Testis (tissue), 3 donors: ENCODE data around the gene FASLG. TPM values are rescaled to one million over a fixed set of nuclear protein-coding genes. Genes with fewer than 3 reads are reported as not detected.

ENCODE experiments used
- DNase-seq: peaks from one replicate; pipeline ENCODE4 v3.0.0-alpha.2; 2019
- H3K27ac ChIP-seq, 2 donors: fragments of 200-600 bp; sonication (generic); one replicate each; pipeline ENCODE4 v1.5.1; 2019
- H3K27me3 ChIP-seq: fragments of 200-600 bp; sonication (generic); one replicate; pipeline ENCODE4 v1.5.1; 2019
- H3K36me3 ChIP-seq: fragments of 200-600 bp; sonication (generic); one replicate; pipeline ENCODE4 v1.5.1; 2017; ENCODE audit warnings: low read depth; ENCODE audit errors: missing control alignments
- H3K4me1 ChIP-seq: fragments of 200-600 bp; sonication (generic); one replicate; pipeline ENCODE4 v1.5.1; 2019
- H3K4me3 ChIP-seq, 2 donors: fragments of 200-600 bp; sonication (generic); one replicate each; pipeline ENCODE4 v1.5.1; 2017 to 2019
- H3K9me3 ChIP-seq: fragments of 200-600 bp; sonication (generic); one replicate; pipeline ENCODE4 v1.5.1; 2017
- POLR2A ChIP-seq: fragments of 450-650 bp; IDR thresholded peaks from one replicate; pipeline ENCODE4 v1.6.1; 2017; ENCODE audit warnings: antibody characterized with exemption, mild to moderate bottlenecking, moderate library complexity
- WGBS, 2 donors: methylation state at CpG; one replicate each; pipeline ENCODE4 v1.1.5; 2018; 5-methylcytosine and 5-hydroxymethylcytosine counted together
- intact Hi-C: fragments of 100-400 bp; cut with DNase I; formaldehyde crosslinking; loops from one replicate; pipeline ENCODE4 v1.15.1; 2023; ENCODE audit warnings: low total_unique reads
- polyA plus RNA-seq: library from polyadenylated mRNA; stranded (reverse); fragments of 350-450 nt; fragmentation: Illumina TruSeq; extraction: RNeasy Lipid Tissue Mini Kit (QIAGEN cat#74804); gene quantifications from one replicate; pipeline ENCODE4 v1.2.3, GENCODE V29; 2014; ENCODE audit warnings: low read depth, low replicate concordance; ENCODE audit not compliant: insufficient read depth
- total RNA-seq, 2 donors: library from RNA; depleted of rRNA; stranded (reverse); fragments of >200 nt; gene quantifications; one replicate each; pipeline ENCODE4 v1.2.3, GENCODE V29; 2016
- TF ChIP-seq, protein P1 (sequence below), 3 experiments: fragments of 450-650 bp in 2 of 3; fragments of 200-600 bp in 1 of 3; sonication (generic) in 1 of 3; IDR thresholded peaks; one replicate each; pipeline ENCODE4 v1.5.1; 2016 to 2019; ENCODE audit warnings: antibody characterized with exemption in 3 of 3, mild to moderate bottlenecking in 2 of 3, moderate library complexity in 1 of 3

Gene FASLG
- total and polyA plus RNA-seq, 3 donors from 2014 or later: not detected

DNA sequence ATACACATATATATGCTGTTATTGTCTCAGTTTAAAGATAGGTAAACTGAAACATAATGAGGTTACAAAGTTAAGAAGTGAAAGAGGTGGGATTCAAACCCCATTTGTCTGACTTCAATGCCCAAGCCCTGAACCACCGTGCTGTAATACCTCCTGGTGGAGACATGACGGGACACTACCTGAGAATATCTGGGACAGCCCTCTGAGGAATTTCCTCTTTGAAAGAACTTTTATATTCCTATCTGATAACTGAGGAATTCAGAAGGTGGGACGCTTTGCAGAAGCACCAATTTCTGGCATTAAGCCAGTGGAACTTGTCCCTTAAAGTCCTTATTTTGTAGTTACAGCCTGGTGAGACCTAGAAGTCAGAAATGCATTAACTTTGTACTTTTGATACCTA, 32.1 kb upstream of the FASLG start:
- H3K27ac ChIP-seq: no peak overlapping the region
- WGBS, 2 donors: 35 to 60% methylated on average over 3 of the region's 3 CpGs
- no peaks in the 10 kb centered on the region for H3K4me1 ChIP-seq
- DNase-seq: no peak
- no peaks in the 10 kb centered on the region for H3K27me3 ChIP-seq
- intact Hi-C loops: no loop called here
- no peaks in the 10 kb centered on the region for H3K36me3 ChIP-seq
- TF ChIP-seq, protein P1, sequence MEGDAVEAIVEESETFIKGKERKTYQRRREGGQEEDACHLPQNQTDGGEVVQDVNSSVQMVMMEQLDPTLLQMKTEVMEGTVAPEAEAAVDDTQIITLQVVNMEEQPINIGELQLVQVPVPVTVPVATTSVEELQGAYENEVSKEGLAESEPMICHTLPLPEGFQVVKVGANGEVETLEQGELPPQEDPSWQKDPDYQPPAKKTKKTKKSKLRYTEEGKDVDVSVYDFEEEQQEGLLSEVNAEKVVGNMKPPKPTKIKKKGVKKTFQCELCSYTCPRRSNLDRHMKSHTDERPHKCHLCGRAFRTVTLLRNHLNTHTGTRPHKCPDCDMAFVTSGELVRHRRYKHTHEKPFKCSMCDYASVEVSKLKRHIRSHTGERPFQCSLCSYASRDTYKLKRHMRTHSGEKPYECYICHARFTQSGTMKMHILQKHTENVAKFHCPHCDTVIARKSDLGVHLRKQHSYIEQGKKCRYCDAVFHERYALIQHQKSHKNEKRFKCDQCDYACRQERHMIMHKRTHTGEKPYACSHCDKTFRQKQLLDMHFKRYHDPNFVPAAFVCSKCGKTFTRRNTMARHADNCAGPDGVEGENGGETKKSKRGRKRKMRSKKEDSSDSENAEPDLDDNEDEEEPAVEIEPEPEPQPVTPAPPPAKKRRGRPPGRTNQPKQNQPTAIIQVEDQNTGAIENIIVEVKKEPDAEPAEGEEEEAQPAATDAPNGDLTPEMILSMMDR (IDR thresholded peaks at IDR 0.05): no peak
- no peak for TF ChIP-seq POLR2A
- H3K9me3 ChIP-seq: no peaks in the 10 kb centered on the region
- no peak overlapping the region for H3K4me3 ChIP-seq

DNA sequence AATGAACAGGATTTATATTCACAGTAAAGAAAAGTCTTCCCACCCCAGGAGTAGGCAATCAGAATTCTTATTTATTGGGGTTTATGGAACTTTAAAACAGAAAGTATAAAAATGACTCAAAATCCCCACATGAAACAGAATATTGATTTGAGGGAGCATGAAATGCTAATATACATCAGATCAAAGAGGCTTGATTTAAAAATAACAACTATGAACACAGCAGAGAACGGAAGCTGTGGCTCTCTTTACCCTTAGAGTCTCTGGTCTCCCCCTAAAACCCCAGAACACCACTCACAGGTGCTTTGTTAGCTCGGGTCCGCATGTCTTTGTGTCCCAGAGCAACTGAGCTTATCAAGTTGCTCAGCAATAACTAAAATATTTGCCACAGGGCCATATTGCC, 31.2 kb upstream of the FASLG start:
- no peaks in the 10 kb centered on the region for H3K36me3 ChIP-seq
- no peak for DNase-seq
- no peaks in the 10 kb centered on the region for H3K4me1 ChIP-seq
- H3K27ac ChIP-seq: no peak overlapping the region
- intact Hi-C loops: no loop called here
- H3K9me3 ChIP-seq: no peaks in the 10 kb centered on the region
- 95 to 96% methylated on average over 3 of the region's 3 CpGs for WGBS, 2 donors
- TF ChIP-seq, protein P1 (IDR thresholded peaks at IDR 0.05): no peak
- TF ChIP-seq POLR2A: no peak
- no peaks in the 10 kb centered on the region for H3K27me3 ChIP-seq
- H3K4me3 ChIP-seq: no peak overlapping the region

DNA sequence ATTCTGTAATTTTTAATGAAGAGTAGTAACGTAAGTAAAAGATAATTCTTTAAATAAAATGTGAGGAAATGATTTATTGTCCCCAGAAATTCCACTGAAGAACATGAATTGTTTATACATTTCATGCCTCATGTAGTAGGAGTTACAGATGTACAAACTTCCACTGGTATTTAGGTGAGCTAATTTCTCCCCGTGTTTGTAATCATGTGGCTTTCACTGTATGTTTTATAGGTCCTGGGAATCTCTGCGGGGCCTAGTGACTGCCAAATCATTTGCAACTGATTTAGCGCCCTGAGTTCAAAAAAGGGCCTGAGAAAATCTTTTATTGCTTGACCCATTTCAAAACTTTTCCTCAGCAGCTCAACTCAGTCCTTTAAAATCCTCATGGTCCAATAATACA, 30.5 kb upstream of the FASLG start:
- no peak overlapping the region for H3K27ac ChIP-seq
- TF ChIP-seq, protein P1 (IDR thresholded peaks at IDR 0.05): no peak
- TF ChIP-seq POLR2A: no peak
- H3K4me3 ChIP-seq: no peak overlapping the region
- WGBS, 2 donors: 63 to 73% methylated on average over 4 of the region's 4 CpGs
- H3K36me3 ChIP-seq: no peaks in the 10 kb centered on the region
- DNase-seq: no peak
- no peaks in the 10 kb centered on the region for H3K4me1 ChIP-seq
- H3K27me3 ChIP-seq: no peaks in the 10 kb centered on the region
- no peaks in the 10 kb centered on the region for H3K9me3 ChIP-seq
- intact Hi-C loops: no loop called here

DNA sequence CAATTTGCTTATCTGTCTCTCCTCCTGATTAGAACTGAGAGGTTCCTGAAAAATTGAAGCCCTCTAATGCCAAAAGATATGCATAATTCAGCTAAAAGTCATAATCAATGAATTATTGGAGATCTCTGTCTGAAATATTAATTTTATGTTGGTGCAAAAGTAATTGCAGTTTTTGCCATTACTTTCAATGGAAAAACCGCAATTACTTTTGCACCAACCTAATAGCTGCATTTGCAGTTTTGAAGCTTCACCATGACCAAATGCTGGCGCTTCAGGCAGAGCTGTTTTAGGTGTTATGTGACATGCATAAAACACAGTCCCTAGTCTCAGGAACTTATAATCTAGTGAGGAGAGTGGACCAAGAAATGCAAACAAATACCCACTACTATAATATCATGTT, 29.7 kb upstream of the FASLG start:
- intact Hi-C loops: no loop called here
- H3K4me3 ChIP-seq: no peak overlapping the region
- H3K4me1 ChIP-seq: no peaks in the 10 kb centered on the region
- TF ChIP-seq POLR2A: no peak
- TF ChIP-seq, protein P1 (IDR thresholded peaks at IDR 0.05): no peak
- H3K9me3 ChIP-seq: no peaks in the 10 kb centered on the region
- no peak overlapping the region for H3K27ac ChIP-seq
- H3K36me3 ChIP-seq: no peaks in the 10 kb centered on the region
- WGBS, 2 donors: 87 to 89% methylated on average over 2 of the region's 2 CpGs
- H3K27me3 ChIP-seq: no peaks in the 10 kb centered on the region
- no peak for DNase-seq

DNA sequence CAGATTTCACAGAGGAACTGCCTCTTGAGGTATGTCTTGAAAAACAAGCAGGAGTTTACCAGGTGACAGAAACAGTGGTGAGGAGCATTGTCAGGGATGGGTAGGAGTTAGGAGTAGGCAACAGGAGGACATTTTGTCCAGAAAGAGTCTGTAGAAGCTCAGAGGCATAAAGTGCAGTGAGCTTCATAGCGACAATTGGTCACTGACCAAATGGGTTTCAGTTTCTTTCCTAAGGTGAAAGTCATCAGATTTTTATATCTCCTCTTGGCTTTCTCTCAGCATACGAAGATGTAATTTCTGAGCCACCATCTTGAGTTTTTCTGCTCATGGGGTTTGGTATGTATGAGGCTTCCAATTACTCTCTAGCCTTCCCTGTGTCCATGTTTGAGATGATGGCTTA, 29.3 kb upstream of the FASLG start:
- WGBS, 2 donors: 94 to 100% methylated on average over 2 of the region's 2 CpGs
- H3K36me3 ChIP-seq: no peaks in the 10 kb centered on the region
- no peak overlapping the region for H3K4me3 ChIP-seq
- no peak overlapping the region for H3K27ac ChIP-seq
- H3K9me3 ChIP-seq: no peaks in the 10 kb centered on the region
- no peaks in the 10 kb centered on the region for H3K4me1 ChIP-seq
- intact Hi-C loops: no loop called here
- H3K27me3 ChIP-seq: no peaks in the 10 kb centered on the region
- DNase-seq: no peak
- TF ChIP-seq, protein P1 (IDR thresholded peaks at IDR 0.05): no peak
- TF ChIP-seq POLR2A: no peak
